Glutamatergic neuron (in vitro differentiated cells): ENCODE results near the gene PPP1R13B. TPM values are rescaled to one million over a fixed set of nuclear protein-coding genes. Genes with fewer than 3 reads are reported as not detected.

ENCODE experiments used
- DNase-seq: peaks from one replicate; pipeline ENCODE4 v3.0.0; 2022
- H3K27ac Mint-ChIP-seq: one replicate; pipeline ENCODE4 v1.8.0; 2020; ENCODE audit warnings: mild to moderate bottlenecking, mixed read lengths, inconsistent platforms; ENCODE audit not compliant: unreplicated experiment
- H3K27me3 Mint-ChIP-seq: one replicate; pipeline ENCODE4 v1.8.0; 2020; ENCODE audit warnings: mild to moderate bottlenecking, moderate library complexity, mixed read lengths, inconsistent platforms; ENCODE audit not compliant: unreplicated experiment
- H3K36me3 Mint-ChIP-seq: one replicate; pipeline ENCODE4 v1.8.0; 2020; ENCODE audit warnings: mild to moderate bottlenecking, mixed read lengths, inconsistent platforms; ENCODE audit not compliant: unreplicated experiment
- H3K4me1 Mint-ChIP-seq: one replicate; pipeline ENCODE4 v1.8.0; 2020; ENCODE audit warnings: mild to moderate bottlenecking, low read depth, mixed read lengths, inconsistent platforms; ENCODE audit not compliant: unreplicated experiment
- H3K4me3 Mint-ChIP-seq: one replicate; pipeline ENCODE4 v1.8.0; 2020; ENCODE audit warnings: mild to moderate bottlenecking, mixed read lengths, inconsistent platforms; ENCODE audit not compliant: unreplicated experiment
- H3K9me3 Mint-ChIP-seq: one replicate; pipeline ENCODE4 v1.8.0; 2020; ENCODE audit warnings: mild to moderate bottlenecking, moderate library complexity, mixed read lengths, inconsistent platforms; ENCODE audit not compliant: unreplicated experiment
- CTCF ChIP-seq: fragments of 200-600 bp; sonication (generic); IDR thresholded peaks from one replicate; pipeline ENCODE4 v1.5.0; 2021; ENCODE audit not compliant: partially characterized antibody, unreplicated experiment
- total RNA-seq: library from RNA; stranded (reverse); fragmentation: NEBNext Ultra II Directional; extraction: Animal tissue kit (Norgen Biotek cat#: 25700); gene quantifications from one replicate; pipeline ENCODE4 v1.2.1, GENCODE V29; 2021; ENCODE audit not compliant: unreplicated experiment

The PPP1R13B gene
- total RNA-seq, 1 donor from 2014 or later = 24.6 TPM

- Mint-ChIP-seq H3K4me1 (peaks cover 33% of the 10 kb centered on the region), H3K9me3 (peaks cover 46% of the 10 kb centered on the region), H3K27me3 (peaks cover 31% of the 10 kb centered on the region), H3K36me3 (no peaks in the 10 kb centered on the region), H3K27ac (no peak overlapping the region), H3K4me3 (no peak overlapping the region)
- no peak for TF ChIP-seq CTCF
- DNase-seq = no peak
Measured at GRCh38 chr14:103705504-103706284, 141.7 kb downstream of the PPP1R13B start.

DNA sequence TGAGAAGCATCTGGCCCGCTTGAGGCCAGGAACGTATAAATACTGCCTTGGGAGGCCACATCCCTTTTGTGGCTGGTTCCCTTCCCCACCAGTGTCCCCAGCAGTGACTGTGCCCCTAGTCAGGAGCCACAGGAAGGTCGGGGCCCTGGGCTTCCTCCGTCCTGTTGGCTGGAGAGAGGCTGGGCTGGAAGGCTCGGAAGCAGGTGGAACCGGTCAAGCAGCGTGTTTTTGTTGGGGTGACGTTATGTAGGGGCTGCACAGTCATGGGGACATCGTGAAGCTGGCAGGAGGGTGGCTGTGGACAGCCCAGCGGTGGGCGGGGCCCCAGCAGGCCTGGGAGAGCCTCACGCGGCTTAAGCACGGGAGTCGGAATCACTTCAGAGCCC is 142.3 kb downstream of the PPP1R13B start:
- peaks cover 45% of the 10 kb centered on the region for H3K9me3 Mint-ChIP-seq
- H3K27me3 Mint-ChIP-seq = peaks cover 30% of the 10 kb centered on the region
- TF ChIP-seq CTCF = no peak
- H3K4me3 Mint-ChIP-seq = no peak overlapping the region
- no peak for DNase-seq
- H3K27ac Mint-ChIP-seq = peak overlapping the region; percentile 41
- no peaks in the 10 kb centered on the region for H3K36me3 Mint-ChIP-seq
- peaks cover 33% of the 10 kb centered on the region for H3K4me1 Mint-ChIP-seq

- Mint-ChIP-seq H3K4me1 (peaks cover 34% of the 10 kb centered on the region), H3K9me3 (peaks cover 45% of the 10 kb centered on the region), H3K4me3 (no peak overlapping the region), H3K36me3 (no peaks in the 10 kb centered on the region), H3K27me3 (peaks cover 32% of the 10 kb centered on the region), H3K27ac (peak overlapping the region; percentile 41)
- TF ChIP-seq CTCF = no peak
- DNase-seq = no peak
Measured at GRCh38 chr14:103704708-103705107, 142.7 kb downstream of the PPP1R13B start.

GRCh38 chr14:103703433-103704385 is 143.7 kb downstream of the PPP1R13B start:
- H3K27ac Mint-ChIP-seq = peak overlapping the region; percentile 79
- H3K4me1 Mint-ChIP-seq = peaks cover 31% of the 10 kb centered on the region
- H3K27me3 Mint-ChIP-seq = peaks cover 29% of the 10 kb centered on the region
- TF ChIP-seq CTCF = no peak
- H3K36me3 Mint-ChIP-seq = no peaks in the 10 kb centered on the region
- H3K9me3 Mint-ChIP-seq = peaks cover 37% of the 10 kb centered on the region
- peak overlapping the region; percentile 18 for H3K4me3 Mint-ChIP-seq
- DNase-seq = no peak
